ENCODE measurements around the gene GSTA4. TPM values are rescaled to one million over a fixed set of nuclear protein-coding genes. Genes with fewer than 3 reads are reported as not detected.

GSTA4 gene
- total and polyA plus RNA-seq, 2 donors (not counting 3 experiments of a cell fraction or from before 2014, with no cell fraction given), result 15.0 to 24.6 TPM

DNA sequence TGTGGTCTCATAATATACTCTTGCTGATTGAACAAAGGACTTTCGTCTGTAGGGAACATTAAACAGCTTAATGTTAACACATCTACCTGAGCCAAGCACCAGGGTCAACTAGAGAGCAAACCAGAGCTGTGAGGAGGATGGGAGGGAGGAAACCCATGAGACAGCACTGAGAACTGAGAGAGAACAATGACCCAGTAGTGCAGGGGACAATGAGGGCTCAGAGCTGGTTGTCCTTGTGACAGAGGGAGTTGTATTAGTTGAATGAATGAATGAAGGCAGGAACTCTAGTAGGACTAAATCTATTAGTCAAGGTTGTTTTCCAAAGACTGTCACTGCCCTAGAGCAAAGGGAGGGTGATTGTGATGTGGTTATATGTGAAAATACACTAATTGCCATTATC lies 28.2 kb upstream of the GSTA4 start:
- H3K27ac ChIP-seq (ENCODE audit: insufficient read depth, low read depth, low read length), result no peak overlapping the region
- no peaks in the 10 kb centered on the region for H3K79me2 ChIP-seq (ENCODE audit: control insufficient read depth, insufficient read depth, low read length)
- no peaks in the 10 kb centered on the region for H3K9me3 ChIP-seq (replicated peaks; ENCODE audit: control insufficient read depth, insufficient read depth, low read length)
- no peak overlapping the region for H3K4me3 ChIP-seq (replicated peaks in 1 of 3; ENCODE audit: insufficient read depth in 1 of 3, low read depth in 1 of 3, low read length in 3 of 3)
- H3K4me2 ChIP-seq (ENCODE audit: insufficient read depth, low read length), result no peak overlapping the region
- H4K20me1 ChIP-seq (replicated peaks; ENCODE audit: control insufficient read depth, extremely low read depth, insufficient read depth, low read length), result no peaks in the 10 kb centered on the region
- no peak for DNase-seq (ENCODE audit: low read depth, low spot score)
- H3K27me3 ChIP-seq (ENCODE audit: control insufficient read depth in 2 of 2, insufficient read depth in 2 of 2, low read length in 2 of 2), result no peaks in the 10 kb centered on the region
- FAIRE-seq, result no peak
- ChIA-PET CTCF (interaction anchor here (2.7 kb wide), 1 partner anchor 11 kb away, joined by 7 read pairs; no protein-coding TSS in a partner anchor), POLR2A (no interaction called here)
- TF ChIP-seq EZH2 (IDR thresholded peaks at IDR 0.05; ENCODE audit: borderline replicate concordance, low read depth, low read length, severe bottlenecking), result no peak
- TF ChIP-seq GATA2 (IDR thresholded peaks at IDR 0.05; ENCODE audit: insufficient read depth, insufficient read length, low read depth, low read length), result no peak
- no peak for TF ChIP-seq POLR2AphosphoS5 (IDR thresholded peaks at IDR 0.05; ENCODE audit: insufficient read depth, low read depth, low read length)
- TF ChIP-seq MYC (IDR thresholded peaks at IDR 0.05; ENCODE audit: low read depth, low read length), result no peak
- TF ChIP-seq, protein P1, sequence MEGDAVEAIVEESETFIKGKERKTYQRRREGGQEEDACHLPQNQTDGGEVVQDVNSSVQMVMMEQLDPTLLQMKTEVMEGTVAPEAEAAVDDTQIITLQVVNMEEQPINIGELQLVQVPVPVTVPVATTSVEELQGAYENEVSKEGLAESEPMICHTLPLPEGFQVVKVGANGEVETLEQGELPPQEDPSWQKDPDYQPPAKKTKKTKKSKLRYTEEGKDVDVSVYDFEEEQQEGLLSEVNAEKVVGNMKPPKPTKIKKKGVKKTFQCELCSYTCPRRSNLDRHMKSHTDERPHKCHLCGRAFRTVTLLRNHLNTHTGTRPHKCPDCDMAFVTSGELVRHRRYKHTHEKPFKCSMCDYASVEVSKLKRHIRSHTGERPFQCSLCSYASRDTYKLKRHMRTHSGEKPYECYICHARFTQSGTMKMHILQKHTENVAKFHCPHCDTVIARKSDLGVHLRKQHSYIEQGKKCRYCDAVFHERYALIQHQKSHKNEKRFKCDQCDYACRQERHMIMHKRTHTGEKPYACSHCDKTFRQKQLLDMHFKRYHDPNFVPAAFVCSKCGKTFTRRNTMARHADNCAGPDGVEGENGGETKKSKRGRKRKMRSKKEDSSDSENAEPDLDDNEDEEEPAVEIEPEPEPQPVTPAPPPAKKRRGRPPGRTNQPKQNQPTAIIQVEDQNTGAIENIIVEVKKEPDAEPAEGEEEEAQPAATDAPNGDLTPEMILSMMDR (IDR thresholded peaks at IDR 0.05; ENCODE audit: extremely low read depth in 1 of 2, insufficient read depth in 1 of 2, low read depth in 1 of 2, low read length in 2 of 2), result no peak
- TF ChIP-seq, protein P2, sequence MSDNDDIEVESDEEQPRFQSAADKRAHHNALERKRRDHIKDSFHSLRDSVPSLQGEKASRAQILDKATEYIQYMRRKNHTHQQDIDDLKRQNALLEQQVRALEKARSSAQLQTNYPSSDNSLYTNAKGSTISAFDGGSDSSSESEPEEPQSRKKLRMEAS (IDR thresholded peaks at IDR 0.05; ENCODE audit: insufficient read depth, insufficient read length), result no peak
- intact Hi-C loops (cut with micrococcal nuclease) (no loop called here), dilution Hi-C loops (cut with MboI; ENCODE audit: extremely low pct_ligation_motif_present, low sequenced_read_pairs) (no loop called here)
- peaks cover 0 to 2% of the 10 kb centered on the region in 2 experiments for H3K36me3 ChIP-seq (ENCODE audit: control insufficient read depth in 2 of 2, extremely low read depth in 1 of 2, insufficient read depth in 2 of 2, low read length in 2 of 2)
- no peak overlapping the region for H3K9ac ChIP-seq (replicated peaks; ENCODE audit: extremely low read depth, insufficient read depth, low read length)
- H3K9me1 ChIP-seq (replicated peaks; ENCODE audit: control insufficient read depth, extremely low read depth, insufficient read depth, low read length), result no peaks in the 10 kb centered on the region
- H3K4me1 ChIP-seq (ENCODE audit: control insufficient read depth, extremely low read depth, insufficient read depth, low read length), result no peaks in the 10 kb centered on the region
- H2AFZ ChIP-seq (ENCODE audit: low read depth, low read length), result no peak overlapping the region
- no TSS peak for BruUV-seq (replicated peaks)

All from endothelial cell of umbilical vein (primary cell).